Neural crest cell (in vitro differentiated cells): ENCODE measurements around the gene CRYL1. TPM values are rescaled to one million over a fixed set of nuclear protein-coding genes. Genes with fewer than 3 reads are reported as not detected.
A peak's percentile ranks its signal among the peaks of the same experiment; 100 is the strongest.

Source experiments
- DNase-seq: peaks from one replicate; pipeline ENCODE4 v3.0.0; 2021; ENCODE audit warnings: low read depth, mixed read lengths, low spot score
- H3K27ac Mint-ChIP-seq: one replicate; pipeline ENCODE4 v1.8.0; 2021; ENCODE audit warnings: mild to moderate bottlenecking, mixed read lengths; ENCODE audit not compliant: unreplicated experiment
- H3K27me3 Mint-ChIP-seq: 2 replicates; pipeline ENCODE4 v1.8.0; 2021; ENCODE audit warnings: low read depth, mild to moderate bottlenecking, mixed read lengths
- H3K36me3 Mint-ChIP-seq: 2 replicates; pipeline ENCODE4 v1.8.0; 2021; ENCODE audit warnings: low read depth, mild to moderate bottlenecking, mixed read lengths
- H3K4me1 Mint-ChIP-seq: 2 replicates; pipeline ENCODE4 v1.8.0; 2021; ENCODE audit warnings: mixed read lengths
- H3K4me3 Mint-ChIP-seq: one replicate; pipeline ENCODE4 v1.8.0; 2021; ENCODE audit warnings: mild to moderate bottlenecking, mixed read lengths
- H3K9me3 Mint-ChIP-seq: 2 replicates; pipeline ENCODE4 v1.8.0; 2021; ENCODE audit warnings: mixed read lengths
- CTCF ChIP-seq: fragments of 200-600 bp; sonication (generic); conservative IDR thresholded peaks from 2 replicates; pipeline ENCODE4 v1.5.0; 2021; ENCODE audit warnings: antibody characterized with exemption, mild to moderate bottlenecking
- microRNA-seq: library from miRNA; unstranded; fragments of <30 nt; microRNA quantifications from one replicate; pipeline ENCODE4, GENCODE V29; 2020
- total RNA-seq: library from RNA; stranded (reverse); gene quantifications from 2 replicates; pipeline ENCODE4 v1.2.1, GENCODE V29; 2021

The CRYL1 gene
- total RNA-seq, 1 donor from 2014 or later, result 19.9 TPM

GRCh38 chr13:20359335-20359734 lies 166.3 kb downstream of the CRYL1 start:
- no peak for DNase-seq
- Mint-ChIP-seq H3K27me3 (no peaks in the 10 kb centered on the region), H3K36me3 (no peaks in the 10 kb centered on the region), H3K4me1 (peaks cover 12% of the 10 kb centered on the region), H3K27ac (no peak overlapping the region), H3K9me3 (peaks cover 3% of the 10 kb centered on the region), H3K4me3 (no peak overlapping the region)
- TF ChIP-seq CTCF, result no peak

- DNase-seq, result no peak
- Mint-ChIP-seq H3K4me3 (no peak overlapping the region), H3K9me3 (peaks cover 3% of the 10 kb centered on the region), H3K36me3 (no peaks in the 10 kb centered on the region), H3K4me1 (peaks cover 12% of the 10 kb centered on the region), H3K27me3 (no peaks in the 10 kb centered on the region), H3K27ac (no peak overlapping the region)
- no peak for TF ChIP-seq CTCF
Measured at GRCh38 chr13:20358022-20358421, 167.6 kb downstream of the CRYL1 start.

GRCh38 chr13:20356444-20356843 lies 169.2 kb downstream of the CRYL1 start:
- Mint-ChIP-seq H3K36me3 (no peaks in the 10 kb centered on the region), H3K27me3 (no peaks in the 10 kb centered on the region), H3K4me3 (no peak overlapping the region), H3K27ac (no peak overlapping the region), H3K4me1 (peaks cover 8% of the 10 kb centered on the region), H3K9me3 (peaks cover 3% of the 10 kb centered on the region)
- no peak for DNase-seq
- no peak for TF ChIP-seq CTCF

- H3K9me3 Mint-ChIP-seq, result no peaks in the 10 kb centered on the region
- TF ChIP-seq CTCF, result no peak
- no peak overlapping the region for H3K4me3 Mint-ChIP-seq
- no peaks in the 10 kb centered on the region for H3K36me3 Mint-ChIP-seq
- peaks cover 4% of the 10 kb centered on the region for H3K4me1 Mint-ChIP-seq
- H3K27me3 Mint-ChIP-seq, result no peaks in the 10 kb centered on the region
- no peak overlapping the region for H3K27ac Mint-ChIP-seq
- no peak for DNase-seq
Measured at GRCh38 chr13:20354722-20355121, 170.9 kb downstream of the CRYL1 start.

GRCh38 chr13:20353973-20354372 lies 171.7 kb downstream of the CRYL1 start:
- H3K4me1 Mint-ChIP-seq, result peaks cover 4% of the 10 kb centered on the region
- no peaks in the 10 kb centered on the region for H3K36me3 Mint-ChIP-seq
- H3K27ac Mint-ChIP-seq, result no peak overlapping the region
- no peak overlapping the region for H3K4me3 Mint-ChIP-seq
- peak; percentile 27 for TF ChIP-seq CTCF
- no peaks in the 10 kb centered on the region for H3K27me3 Mint-ChIP-seq
- no peak for DNase-seq
- H3K9me3 Mint-ChIP-seq, result no peaks in the 10 kb centered on the region

Small RNAs within 50 kb of the gene (microRNA-seq; reads per million reads assigned to microRNA genes)
- gene MIR4499, result not detected

Other genes starting within 250 kb of the CRYL1 start
- 21.0 and 22.5 TPM in 2 replicates for gene IFT88, start 41.3 kb upstream of the CRYL1 start, total RNA-seq
- 7.9 and 8.4 TPM in 2 replicates for gene IL17D, start 177.8 kb upstream of the CRYL1 start, total RNA-seq
- 14.4 and 14.8 TPM in 2 replicates for gene EEF1AKMT1, start 248.1 kb upstream of the CRYL1 start, total RNA-seq